DMS114 treated with DMSO at 0.1 percent for 48 hours (cell line): ENCODE measurements around the gene DNAH14.
A peak's percentile ranks its signal among the peaks of the same experiment; 100 is the strongest.
"Not testable (repeated sequence)": the region's sequence is repeated elsewhere in the genome, so short reads cannot be mapped to it uniquely, and the experiment has no call there.

Experiments used
- DNase-seq: peaks from one replicate; lab custom pipeline; 2025; ENCODE audit not compliant: unreplicated experiment; lab: John Stamatoyannopoulos, UW

Gene DNAH14

DNA sequence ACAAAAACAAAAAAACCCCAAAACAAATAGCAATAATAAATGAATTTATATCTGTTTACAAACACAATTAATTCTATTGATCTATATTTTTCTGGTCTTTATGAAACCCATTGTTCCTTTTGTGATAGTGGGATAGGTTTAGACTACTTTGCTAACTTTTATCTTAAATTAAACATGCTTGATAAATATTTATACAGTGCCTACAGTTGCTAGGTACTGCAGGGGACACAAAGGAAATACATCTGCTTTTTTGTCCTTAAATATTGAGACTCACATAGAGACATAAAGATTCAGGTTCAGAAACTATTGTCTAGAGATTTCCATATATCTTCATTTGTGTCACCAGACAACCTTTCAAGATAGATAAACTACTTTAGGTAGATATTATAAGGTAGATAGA, 8.5 kb upstream of the DNAH14 start:
- no peak for DNase-seq

DNA sequence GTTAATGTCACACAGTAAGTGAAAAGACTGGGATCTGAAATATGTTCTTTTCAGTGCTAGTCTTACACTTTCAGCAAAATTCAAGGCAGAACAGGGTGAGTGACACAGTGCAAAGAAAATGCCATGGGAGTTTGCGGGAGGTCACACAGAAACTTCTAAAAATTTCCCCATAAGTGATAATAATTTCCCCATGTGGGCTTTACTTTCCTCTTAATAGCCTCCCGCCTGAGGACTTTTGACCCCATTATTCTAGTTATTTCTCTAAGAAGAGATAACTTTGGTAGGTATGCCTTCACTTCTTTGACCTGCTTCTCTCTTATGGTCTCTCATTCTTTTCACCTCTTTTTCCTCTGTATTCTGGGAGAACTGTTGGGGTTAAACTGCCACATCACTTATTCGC, 8.1 kb upstream of the DNAH14 start:
- no peak for DNase-seq

DNA sequence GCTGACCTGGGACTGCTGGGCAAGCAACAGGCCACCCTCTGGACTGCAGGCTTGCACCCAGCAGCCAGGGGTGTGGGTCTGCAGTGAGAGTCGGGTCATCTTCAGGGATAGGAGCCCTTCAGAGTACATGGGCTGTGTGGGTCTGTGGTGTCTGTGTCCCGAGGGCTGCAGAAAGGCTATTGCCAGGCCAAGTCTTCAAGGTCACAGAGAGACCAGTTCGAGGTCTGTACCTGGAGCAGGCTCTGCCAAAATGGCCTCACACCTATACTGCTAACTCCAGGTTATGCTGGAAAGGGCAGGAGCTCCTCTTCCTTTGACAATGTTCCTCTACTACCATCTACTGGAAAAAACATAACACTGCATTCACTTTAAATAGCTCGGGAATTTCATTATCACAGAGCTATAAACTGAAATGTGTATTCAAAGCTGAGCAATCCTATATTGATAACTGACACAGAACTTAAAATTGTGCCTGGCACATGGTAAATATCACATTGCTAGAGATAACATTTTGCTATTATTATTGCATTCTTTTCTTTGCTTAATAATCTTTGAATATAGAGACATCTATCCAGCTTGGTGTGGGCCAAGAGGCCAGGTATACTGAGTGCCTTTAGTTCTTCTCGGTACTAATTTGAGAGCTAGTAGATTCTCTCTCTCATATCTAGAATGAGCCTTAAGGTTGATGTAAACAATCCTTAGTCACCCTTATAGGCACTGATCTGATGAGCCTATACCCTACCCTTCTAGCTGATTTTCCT, 6.9 kb upstream of the DNAH14 start:
- DNase-seq: peak; percentile 28

DNA sequence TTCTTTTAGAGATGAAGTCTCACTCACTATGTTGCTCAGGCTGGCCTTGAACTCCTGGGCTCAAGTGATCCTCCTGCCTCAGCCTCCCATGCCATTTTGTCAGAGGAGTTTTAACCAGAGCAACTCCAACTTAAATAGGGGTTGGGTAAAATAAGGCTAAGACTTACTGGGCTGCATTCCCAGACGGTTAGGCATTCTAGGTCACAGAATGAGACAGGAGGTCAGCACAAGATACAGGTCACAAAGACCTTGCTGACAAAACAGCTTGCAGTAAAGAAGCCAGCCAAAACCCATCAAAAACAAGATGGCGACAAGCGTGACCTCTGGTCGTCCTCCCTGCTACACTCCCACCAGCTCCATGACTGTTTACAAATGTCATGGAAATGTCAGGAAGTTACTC, 5.7 kb upstream of the DNAH14 start:
- DNase-seq: no peak

DNA sequence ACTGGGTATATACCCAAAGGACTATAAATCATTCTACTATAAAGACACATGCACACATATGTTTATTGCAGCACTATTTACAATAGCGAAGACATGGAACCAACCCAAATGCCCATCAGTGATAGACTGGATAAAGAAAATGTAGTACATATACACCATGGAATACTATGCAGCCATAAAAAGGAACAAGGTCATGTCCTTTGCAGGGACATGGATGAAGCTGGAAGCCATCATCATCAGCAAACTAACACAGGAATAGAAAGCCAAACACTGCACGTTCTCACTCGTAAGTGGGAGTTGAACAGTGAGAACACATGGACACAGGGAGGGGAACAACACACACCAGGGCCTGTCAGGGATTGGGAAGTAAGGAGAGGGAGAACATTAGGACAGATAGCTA, 1.8 kb upstream of the DNAH14 start:
- DNase-seq: not testable (repeated sequence)

DNA sequence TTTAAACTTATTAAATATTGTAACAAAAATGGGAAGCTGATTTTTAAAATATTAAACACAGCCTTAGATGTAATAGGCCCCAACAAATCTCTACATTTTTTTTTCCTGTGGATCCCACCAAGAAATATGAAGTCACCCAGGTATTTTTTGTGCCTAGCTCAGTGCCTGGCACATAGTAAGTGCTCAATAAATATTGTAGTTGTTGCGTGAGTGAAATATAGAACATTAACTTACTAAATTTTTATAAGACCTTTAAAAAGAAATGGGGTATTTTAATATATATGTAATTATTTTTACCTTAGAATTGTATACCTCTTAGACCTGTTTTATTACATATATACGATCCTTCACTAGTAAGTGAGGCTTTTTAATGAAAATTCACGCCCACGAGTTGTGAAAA, 569 bp upstream of the DNAH14 start:
- DNase-seq: no peak

DNA sequence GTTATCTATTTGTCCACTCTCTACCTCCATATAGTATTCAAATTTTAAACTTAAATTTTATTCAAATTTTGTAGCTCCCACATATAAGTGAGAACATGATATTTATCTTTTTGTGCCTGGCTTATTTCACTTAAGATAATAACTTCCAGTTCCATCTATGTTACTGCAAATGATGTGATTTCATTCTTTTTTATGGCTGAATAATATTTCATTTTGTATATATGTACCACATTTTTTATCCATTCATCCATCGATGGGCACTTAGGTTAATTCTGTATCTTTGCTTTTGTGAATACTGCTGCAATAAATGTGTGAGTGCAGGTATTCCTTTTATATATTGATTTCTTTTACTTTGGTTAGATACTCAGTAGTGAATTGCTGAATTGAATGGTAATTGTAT, 2.1 kb downstream of the DNAH14 start:
- DNase-seq: no peak

DNA sequence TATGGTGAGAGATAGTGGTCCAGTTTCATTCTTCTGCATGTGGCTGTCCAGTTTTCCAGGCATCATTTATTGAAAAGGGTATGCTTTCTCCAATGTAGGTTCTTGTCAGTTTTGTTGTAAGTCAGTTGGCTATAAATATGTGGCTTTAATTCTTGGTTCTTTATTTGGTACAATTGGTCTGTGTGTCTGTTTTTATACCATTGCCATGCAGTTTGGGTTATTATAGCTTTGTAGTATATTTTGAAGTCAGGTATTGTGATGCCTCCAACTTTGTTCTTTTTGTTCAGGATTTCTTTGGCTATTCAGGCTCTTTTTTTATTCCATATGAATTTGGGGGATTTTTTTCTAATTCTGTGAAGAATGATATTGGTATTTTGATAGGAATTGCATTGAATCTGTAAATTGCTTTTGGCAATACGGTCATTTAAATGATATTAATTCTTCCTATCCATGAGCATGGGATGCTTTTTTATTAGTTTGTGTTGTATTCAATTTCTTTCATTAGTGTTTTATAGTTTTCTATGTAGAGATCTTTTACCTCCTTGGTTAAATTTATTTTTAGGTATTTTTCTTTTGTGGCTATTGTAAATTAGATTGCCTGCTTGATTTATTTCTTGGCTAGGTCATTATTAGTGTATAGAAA, 3.3 kb downstream of the DNAH14 start:
- no peak for DNase-seq

DNA sequence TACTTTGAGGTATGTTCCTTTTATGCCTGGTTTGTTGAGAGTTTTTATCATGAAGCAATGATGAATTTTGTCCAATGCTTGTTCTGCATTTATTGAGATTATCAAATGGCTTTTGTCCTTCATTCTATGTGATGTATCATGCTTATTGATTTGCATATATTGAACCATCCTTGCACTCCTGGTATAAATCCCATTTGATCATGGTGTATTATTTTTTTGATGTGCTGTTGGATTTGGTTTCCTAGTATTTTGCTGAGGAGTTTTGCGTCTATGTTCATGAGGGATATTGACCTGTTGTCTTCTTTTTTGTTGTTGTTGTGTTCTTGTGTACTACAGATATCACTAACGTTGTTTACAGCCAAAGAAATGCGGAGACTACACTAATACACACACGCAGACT, 4.1 kb downstream of the DNAH14 start:
- DNase-seq: no peak

DNA sequence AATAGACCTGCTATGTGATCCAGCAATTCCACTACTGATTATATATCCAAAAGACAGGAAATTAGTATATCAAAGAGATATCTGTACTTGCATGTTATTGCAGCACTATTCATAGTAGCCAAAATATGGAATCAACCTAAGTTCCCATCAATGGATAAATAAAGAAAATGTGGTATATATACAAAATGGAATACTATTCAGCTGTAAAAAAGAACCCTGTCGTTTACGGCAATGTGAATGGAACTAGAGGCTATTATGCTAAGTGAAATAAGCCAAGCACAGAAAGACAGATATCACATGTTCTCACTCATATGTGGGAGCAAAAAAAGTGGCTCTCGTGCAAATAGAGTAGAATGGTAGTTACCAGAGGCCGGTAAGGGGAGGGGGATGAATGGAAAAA, 9.2 kb downstream of the DNAH14 start:
- no peak for DNase-seq

DNA sequence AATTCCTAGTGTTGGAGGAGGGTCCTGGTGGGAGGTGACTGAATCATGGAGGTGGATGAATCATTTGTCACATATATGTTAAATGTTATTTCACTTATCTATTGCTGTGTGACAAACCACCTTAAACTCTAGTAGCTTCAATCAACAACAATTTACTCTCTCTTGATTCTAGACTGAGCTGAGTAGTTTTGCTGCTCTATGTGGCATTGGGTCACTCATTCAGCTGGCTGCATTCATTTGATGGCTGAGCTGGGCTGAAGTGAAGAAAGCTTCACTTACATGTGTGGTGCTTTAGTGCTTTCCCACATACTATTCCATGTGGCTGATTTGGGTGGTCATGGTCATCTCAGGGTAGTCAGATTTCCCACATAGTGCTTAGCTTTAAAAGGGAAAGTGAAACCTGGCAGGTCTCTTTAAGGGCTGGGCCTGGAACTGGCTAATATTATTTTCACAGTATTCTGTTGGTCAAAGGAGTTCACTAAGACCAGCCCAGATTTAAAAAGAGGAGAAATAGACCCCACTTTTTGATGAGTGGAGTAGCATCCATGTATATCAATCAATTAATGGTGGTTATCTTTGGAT, 10.5 kb downstream of the DNAH14 start:
- DNase-seq: no peak

DNA sequence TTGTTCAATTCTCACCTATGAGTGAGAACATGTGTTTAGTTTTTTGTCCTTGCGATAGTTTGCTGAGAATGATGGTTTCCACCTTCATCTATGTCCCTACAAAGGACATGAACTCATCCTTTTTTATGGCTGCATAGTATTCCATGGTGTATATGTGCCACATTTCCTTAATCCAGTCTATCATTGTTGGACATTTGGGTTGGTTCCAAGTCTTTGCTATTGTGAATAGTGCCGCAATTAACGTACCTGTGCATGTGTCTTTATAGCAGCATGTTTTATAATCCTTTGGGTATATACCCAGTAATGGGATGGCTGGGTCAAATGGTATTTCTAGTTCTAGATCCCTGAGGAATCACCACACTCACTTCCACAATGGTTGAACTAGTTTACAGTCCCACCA, 11.3 kb downstream of the DNAH14 start:
- not testable (repeated sequence) for DNase-seq

DNA sequence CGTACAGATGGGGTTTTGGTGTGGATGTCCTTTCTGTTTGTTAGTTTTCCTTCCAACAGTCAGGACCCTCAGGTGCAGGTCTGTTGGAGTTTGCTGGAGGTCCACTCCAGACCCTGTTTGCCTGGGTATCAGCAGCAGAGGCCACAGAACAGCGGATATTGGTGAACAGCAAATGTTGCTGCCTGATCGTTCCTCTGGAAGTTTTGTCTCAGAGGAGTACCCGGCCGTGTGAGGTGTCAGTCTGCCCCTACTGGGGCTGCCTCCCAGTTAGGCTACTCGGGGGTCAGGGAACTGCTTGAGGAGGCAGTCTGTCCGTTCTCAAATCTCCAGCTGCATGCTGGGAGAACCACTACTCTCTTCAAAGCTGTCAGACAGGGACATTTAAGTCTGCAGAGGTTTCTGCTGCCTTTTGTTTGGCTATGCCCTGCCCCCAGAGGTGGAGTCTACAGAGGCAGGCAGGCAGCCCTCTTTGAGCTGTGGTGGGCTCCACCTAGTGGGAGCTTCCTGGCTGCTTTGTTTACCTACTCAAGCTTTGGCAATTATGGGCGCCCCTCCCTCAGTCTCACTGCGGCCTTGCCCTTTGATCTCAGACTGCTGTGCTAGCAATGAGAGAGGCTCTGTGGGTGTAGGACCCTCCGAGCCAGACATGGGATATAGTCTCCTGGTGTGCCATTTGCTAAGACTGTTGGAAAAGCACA, 16.3 kb downstream of the DNAH14 start:
- DNase-seq: not testable (repeated sequence)

DNA sequence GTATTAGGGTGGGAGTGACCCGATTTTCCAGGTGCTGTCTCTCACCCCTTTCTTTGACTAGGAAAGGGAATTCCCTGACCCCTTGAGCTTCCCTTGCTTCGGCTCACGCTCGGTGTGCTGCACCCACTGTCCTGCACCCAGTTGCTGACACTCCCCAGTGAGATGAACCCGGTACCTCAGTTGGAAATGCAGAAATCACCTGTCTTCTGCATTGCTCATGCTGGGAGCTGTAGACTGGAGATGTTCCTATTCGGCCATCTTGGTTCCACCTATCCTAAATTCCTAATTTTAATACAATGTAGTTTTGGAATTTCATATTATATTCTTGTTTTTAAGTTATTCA, 16.8 kb downstream of the DNAH14 start:
- not testable (repeated sequence) for DNase-seq

DNA sequence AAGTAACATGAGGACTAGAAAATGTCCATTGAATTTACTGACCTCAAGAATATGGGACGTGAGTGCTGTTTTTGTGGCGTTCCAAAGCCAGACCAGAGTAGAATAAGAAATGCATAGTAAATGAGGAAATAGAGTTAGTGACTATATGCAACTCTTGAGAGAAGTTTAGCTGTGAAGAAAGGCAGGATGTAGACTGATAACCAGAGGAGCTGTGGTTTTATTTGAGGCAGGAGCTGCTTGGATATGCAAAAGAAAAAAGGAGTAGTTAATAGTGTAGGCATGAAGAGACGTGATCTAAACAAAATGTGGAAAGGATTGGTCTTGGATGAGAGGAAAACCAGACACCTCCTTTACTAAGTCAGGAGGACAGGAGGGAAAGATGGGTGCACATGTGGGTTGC, 28.2 kb downstream of the DNAH14 start:
- DNase-seq: no peak

DNA sequence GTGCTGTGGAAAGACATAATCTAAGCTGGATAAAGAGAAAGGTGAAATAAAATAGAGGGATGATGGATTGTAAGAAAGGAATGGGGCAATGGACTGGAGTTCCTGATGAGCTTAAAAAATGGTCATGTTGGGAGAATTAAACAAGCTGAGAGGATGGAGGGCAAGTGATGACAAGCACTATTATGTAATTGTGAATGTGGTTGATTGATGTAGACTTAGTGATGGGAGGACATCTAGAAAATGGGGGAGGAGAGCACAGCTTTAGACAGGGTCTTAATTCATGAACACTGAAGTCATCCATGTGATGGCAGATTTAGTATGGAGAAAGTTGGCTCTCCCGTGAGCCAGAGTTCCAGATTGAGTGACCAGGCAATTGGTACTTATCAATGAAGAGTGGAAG, 29.0 kb downstream of the DNAH14 start:
- no peak for DNase-seq

DNA sequence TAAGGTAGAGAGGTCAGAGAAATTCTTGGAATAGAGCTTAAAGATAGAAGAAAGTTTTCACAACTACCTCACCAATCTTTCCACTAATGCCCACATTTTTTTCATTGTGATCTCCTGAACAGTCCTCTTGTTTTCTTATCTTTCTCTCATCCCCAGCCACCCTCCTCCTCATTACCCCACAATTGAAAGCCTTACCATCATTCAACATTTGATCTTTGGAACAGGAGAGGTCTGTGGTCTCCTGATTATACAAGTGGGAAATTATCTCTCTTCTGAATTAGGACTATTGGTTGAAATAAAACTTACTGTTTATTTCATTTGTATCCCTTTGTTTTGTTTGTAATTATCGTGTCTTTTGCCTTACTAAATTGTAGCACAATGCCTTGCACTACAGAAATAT, 29.6 kb downstream of the DNAH14 start:
- DNase-seq: no peak

DNA sequence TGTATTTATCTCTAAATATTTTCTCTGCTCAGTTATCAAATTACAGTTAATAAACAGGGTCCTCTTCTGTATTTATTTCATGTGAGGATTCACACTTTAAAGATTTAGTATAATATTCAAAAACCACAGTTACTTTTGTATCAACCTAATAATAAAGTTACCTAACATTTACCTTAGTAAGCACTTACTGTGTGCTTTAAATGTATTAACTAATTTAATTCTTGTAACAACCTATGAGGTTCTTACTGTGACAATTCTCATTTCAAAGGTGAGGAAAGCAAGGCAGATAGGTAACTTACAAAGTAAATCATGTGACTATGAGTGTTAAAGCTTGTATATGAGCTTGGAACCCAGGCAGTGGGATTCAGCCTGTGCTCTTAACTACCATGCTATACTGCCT, 30.2 kb downstream of the DNAH14 start:
- no peak for DNase-seq

DNA sequence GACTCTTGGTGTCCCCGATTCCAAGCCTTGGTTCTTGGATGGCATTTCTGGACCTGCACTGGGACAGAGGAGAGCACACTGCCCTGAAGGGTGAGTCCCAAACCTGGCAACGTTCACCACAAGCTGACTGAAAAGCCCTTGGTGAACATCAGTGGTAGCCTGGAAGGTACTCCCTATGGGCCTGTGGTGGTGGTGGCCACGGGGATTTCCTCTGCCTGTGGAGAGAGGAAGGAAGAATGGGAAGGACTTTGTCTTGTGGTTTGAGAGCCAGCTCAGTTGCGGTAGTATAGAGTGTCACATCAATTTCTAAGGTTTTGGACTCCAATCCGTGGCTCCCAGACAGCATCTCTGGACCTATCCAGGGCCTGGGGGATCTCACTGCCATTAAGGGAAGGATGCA, 50.7 kb downstream of the DNAH14 start:
- DNase-seq: no peak

DNA sequence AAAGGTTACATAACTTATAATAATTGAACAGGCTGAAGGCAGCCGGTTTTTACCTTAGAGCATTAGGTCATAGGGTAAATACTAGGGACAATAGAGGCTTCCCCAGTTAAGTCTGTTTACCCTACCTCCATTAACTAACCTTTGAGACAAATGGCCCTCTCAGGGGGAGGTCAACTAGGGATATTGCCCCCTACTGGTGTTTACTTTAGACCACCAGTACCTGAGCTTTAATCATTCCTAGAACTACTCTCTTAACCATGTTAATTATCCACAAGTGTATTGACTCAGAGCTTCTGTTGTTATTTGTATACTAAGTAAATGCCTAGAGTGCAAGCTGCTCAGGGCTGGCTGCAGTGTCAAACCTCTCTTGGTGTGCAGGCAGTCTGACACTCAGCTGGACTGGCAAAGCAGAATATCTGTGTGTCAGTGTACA, 52.5 kb downstream of the DNAH14 start:
- not testable (repeated sequence) for DNase-seq

DNA sequence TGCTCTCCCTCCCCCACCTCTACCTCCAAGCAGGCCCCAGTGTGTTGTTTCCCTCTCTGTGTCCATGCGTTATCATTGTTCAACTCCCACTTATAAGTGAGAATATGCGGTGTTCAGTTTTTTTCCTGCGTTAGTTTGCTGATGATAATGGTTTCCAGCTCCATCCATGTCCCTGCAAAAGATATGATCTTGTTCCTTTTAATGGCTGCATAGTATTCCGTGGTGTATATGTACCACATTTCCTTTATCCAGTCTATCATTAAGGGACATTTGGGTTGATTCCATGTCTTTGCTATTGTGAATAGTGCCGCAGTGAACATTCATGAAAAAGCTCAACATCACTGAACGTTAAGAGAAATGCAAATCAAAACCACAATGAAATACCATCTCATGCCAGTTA, 58.6 kb downstream of the DNAH14 start:
- no peak for DNase-seq

DNA sequence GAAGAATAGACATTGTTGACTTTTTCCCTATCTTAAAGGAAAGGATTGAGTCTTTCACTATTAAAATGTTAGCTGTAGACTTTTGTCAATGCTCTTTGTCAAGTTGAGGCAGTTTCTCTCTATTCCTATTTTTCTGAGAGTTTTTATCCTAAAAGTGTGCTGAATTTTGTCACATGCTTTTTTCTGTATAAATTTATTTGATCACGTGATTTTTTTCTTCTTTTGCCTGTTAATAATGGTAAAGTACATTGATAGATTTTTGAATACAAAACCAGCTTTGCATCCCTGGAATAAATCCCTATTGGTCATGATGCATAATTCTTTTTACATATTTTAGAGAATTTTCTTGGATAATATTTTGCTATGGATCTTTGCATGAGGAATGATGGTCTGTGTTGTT, 60.1 kb downstream of the DNAH14 start:
- DNase-seq: no peak
